GM21423 (cell line): ENCODE measurements around the gene C6orf58.
"Not testable (repeated sequence)": the region's sequence is repeated elsewhere in the genome, so short reads cannot be mapped to it uniquely, and the experiment has no call there.

ENCODE experiments used
- ATAC-seq: cut with Tn5 transposase; IDR thresholded peaks from one replicate; pipeline ENCODE4 v1.9.1; 2021; ENCODE audit warnings: mild to moderate bottlenecking, moderate library complexity; ENCODE audit not compliant: unreplicated experiment

C6orf58 gene

DNA sequence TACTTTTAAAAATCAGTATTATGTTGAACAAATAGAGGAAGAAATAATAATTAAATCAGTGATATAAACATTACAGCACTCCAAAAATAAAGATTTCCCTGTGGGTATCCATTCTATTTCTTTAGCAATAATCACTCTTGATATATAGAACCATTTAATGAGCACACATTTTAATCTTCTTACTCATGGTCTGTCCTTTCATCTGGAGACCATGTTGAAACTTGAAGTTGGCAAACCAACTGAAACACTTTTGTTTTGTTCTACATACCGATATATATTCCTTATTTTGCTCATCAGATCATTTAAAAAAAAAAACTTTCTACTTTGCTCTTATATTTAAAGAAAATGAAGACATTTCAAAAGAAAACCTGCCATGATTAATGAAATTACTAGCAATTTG, 13.4 kb downstream of the C6orf58 start:
- no peak for ATAC-seq

- ATAC-seq: no peak
These were observed 16.0 kb downstream of the C6orf58 start for GRCh38 chr6:127592964-127593363.

DNA sequence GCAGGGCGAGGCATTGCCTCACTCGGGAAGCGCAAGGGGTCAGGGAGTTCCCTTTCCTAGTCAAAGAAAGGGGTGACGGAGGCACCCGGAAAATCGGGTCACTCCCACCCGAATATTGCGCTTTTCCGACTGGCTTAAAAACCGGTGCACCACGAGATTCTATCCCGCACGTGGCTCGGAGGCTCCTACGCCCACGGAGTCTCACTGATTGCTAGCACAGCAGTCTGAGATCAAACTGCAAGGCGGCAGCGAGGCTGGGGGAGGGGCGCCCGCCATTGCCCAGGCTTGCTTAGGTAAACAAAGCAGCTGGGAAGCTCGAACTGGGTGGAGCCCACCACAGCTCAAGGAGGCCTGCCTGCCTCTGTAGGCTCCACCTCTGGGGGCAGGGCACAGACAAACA, 16.5 kb downstream of the C6orf58 start:
- ATAC-seq: not testable (repeated sequence)

DNA sequence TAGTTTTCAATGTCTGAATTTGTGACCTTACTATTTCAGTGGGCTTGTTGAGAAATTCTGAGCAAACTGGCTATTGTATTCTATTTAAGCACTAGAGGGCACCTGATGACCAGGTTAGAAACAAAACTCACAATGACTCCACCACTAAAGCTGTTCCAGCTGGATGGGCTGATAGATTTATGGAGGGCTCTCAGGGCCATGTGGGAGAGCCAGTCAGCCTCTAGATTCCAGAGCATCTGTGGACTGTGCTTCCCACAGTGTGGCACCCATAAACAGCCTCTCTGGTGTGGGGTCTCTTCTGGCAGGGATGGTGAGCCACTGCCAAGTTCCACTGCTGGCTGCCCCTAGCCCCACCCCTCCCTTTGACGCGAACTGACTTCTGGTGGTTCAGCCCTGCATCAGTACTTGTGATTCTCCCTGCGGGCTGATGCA, 29.2 kb downstream of the C6orf58 start:
- no peak for ATAC-seq

- no peak for ATAC-seq
These were observed 31.7 kb downstream of the C6orf58 start for GRCh38 chr6:127608554-127609270.

DNA sequence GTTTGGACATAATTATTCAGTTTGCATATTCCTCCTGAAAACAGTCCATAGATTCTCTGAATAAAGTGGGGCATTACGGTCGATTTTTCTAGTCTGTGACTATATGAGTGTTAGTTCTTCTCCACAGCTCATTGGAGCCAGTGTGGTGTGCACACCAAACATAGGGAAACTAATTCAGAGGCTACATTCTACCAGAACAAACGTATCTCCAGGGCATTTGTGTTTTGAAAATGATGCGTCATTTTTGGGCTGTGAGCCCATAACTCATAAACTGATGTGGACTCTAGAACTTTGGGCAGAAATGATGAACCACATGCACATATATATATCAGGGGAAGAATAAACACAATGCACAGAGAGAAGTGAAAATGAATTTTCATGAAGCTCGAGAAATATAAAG, 41.8 kb downstream of the C6orf58 start:
- no peak for ATAC-seq

- ATAC-seq: no peak
These were observed 53.8 kb downstream of the C6orf58 start for GRCh38 chr6:127630800-127631199.

- no peak for ATAC-seq
These were observed 57.2 kb downstream of the C6orf58 start for GRCh38 chr6:127634178-127634577.

DNA sequence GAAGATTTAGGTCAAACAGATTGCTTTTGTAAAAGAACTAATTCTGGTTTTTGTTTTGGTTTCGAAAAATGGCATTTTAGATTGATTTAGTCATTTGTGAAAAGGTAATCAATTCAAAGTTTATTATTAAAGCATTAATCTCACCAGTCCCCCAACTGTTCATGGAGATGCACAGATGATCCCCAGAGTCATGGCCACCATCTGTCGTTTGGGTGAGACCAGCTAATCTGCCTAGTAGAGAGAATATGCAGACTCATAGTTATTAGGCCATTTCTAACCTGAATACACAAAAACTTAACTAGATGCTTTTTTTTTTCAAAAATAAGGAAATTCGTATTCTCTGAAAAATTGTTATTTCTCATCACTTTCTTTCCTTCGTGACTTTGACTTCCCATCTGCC, 58.1 kb downstream of the C6orf58 start:
- no peak for ATAC-seq

DNA sequence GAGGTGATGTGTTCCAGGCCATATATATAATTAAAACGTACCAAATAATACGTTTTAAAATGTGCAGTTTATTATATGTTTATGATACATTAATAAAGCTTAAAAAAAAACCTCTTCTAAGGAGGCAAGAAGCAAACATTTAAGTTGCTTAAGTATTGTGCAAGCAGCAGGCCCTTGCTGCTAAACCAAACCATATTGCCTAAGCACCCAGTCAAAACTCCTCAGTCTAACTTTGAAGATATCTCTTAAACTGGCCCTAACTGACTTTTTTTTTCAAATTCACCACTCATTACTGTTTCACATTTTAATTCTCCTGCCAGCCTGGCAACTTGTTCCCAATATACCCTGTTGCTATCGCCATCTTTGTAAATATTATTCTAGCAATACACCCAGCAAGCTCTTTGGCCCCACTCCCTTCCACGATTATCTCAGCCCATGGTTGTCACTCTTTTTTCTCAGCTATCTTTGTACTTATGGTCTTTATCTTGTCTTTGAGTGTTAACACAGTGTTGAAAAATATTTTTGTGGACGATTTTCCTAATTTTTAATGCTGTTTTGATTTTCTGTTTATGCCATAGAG, 60.9 kb downstream of the C6orf58 start:
- no peak for ATAC-seq
